ENCODE data around the gene BTBD9. TPM values are rescaled to one million over a fixed set of nuclear protein-coding genes. Genes with fewer than 3 reads are reported as not detected.

The BTBD9 gene
- polyA plus RNA-seq, 2 of the 4 experiments (the other 2 are of a cell fraction) = 2.3 to 4.6 TPM

DNA sequence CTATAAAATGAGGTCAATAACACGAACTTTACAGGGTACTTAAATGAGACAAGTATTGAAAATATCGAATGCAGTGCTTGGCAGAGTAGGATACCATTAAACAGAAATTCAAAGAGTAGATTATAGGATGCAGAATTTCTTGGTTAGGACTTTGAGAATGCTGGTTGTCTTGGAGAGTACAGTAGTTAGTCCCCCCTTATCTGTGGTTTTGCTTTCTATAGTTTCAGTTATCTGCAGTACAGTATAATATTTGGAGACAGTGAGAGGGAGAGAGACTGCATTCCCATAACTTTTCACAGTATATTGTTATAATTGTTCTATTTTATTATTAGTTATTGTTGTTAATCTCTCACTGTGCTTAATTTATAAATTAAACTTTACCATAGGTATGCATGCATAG is 290.5 kb downstream of the BTBD9 start:
- POLR2A ChIA-PET = no interaction called here
- WGBS (ENCODE audit: missing lambda C conversion rate) = 50% methylated on average over 2 of the region's 2 CpGs
- no peak for TF ChIP-seq KDM1A (IDR thresholded peaks at IDR 0.05; ENCODE audit: low read depth)
- no peak for TF ChIP-seq CHD2 (IDR thresholded peaks at IDR 0.05; ENCODE audit: low read length, partially characterized antibody)
- no peak for TF ChIP-seq ZFP36 (IDR thresholded peaks at IDR 0.05; ENCODE audit: borderline replicate concordance, partially characterized antibody)
- TF ChIP-seq ESRRA (IDR thresholded peaks at IDR 0.05; ENCODE audit: borderline replicate concordance, low read length) = no peak
- TF ChIP-seq ZC3H11A (IDR thresholded peaks at IDR 0.05) = no peak
- no peak for TF ChIP-seq MYC (IDR thresholded peaks at IDR 0.05; ENCODE audit: borderline replicate concordance, low read length)
- no peak for TF ChIP-seq HOXA7 (CRISPR knock-in tag; IDR thresholded peaks at IDR 0.05)
- TF ChIP-seq HDAC2 (IDR thresholded peaks at IDR 0.05) = no peak
- TF ChIP-seq EP300 (IDR thresholded peaks at IDR 0.05) = no peak
- TF ChIP-seq REST (IDR thresholded peaks at IDR 0.05) = no peak
- TF ChIP-seq MAZ (IDR thresholded peaks at IDR 0.05; ENCODE audit: borderline replicate concordance, low read depth, low read length) = no peak
- no peak for TF ChIP-seq FOSB (CRISPR knock-in tag; IDR thresholded peaks at IDR 0.05)
- TF ChIP-seq, protein P1, sequence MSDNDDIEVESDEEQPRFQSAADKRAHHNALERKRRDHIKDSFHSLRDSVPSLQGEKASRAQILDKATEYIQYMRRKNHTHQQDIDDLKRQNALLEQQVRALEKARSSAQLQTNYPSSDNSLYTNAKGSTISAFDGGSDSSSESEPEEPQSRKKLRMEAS (IDR thresholded peaks at IDR 0.05) = no peak
- TF ChIP-seq PHF8 (IDR thresholded peaks at IDR 0.05; ENCODE audit: borderline replicate concordance, low read depth) = no peak
- TF ChIP-seq KDM5A (IDR thresholded peaks at IDR 0.05) = no peak
- no peak for TF ChIP-seq FOSL2 (IDR thresholded peaks at IDR 0.05)
- no peak for TF ChIP-seq FOSL2 (CRISPR knock-in tag; IDR thresholded peaks at IDR 0.05)
- TF ChIP-seq FOXS1 (CRISPR knock-in tag; IDR thresholded peaks at IDR 0.05) = no peak
- TF ChIP-seq NPAS2 (CRISPR knock-in tag; IDR thresholded peaks at IDR 0.05; ENCODE audit: borderline replicate concordance) = no peak
- DNase-seq (ENCODE audit: low read depth in 1 of 2, low spot score in 1 of 2) (no peak), FAIRE-seq (no peak), ATAC-seq (no peak)
- Histone ChIP-seq H3K4me1 (no peaks in the 10 kb centered on the region), H3K4me2 (no peak overlapping the region), H3K9me3 (no peaks in the 10 kb centered on the region), H3K27ac (no peak overlapping the region), H3K4me3 (no peak overlapping the region)
- CTCF ChIA-PET = no interaction called here

DNA sequence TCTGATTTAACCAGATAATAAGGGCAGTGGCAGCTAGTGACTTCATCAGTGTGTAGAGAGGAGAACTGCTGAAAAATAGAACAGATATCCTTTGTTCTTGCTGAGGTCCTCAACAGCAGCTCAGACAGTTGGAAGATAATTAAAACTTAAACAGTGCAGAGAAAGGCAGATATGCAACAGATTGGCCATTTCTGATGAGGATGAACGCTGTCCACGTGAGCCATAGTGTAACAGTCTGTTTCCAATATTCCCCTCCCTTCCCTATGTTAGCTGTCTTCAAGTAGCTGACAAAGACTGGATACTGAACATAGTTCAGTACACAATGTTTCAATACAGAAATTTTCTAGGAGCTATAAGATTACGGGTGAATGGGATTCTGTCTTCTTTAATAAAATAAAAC is 291.4 kb downstream of the BTBD9 start:
- DNase-seq (ENCODE audit: low read depth in 1 of 2, low spot score in 1 of 2) (no peak), FAIRE-seq (no peak), ATAC-seq (no peak)
- ChIA-PET POLR2A (no interaction called here), CTCF (no interaction called here)
- Histone ChIP-seq H3K4me3 (no peak overlapping the region), H3K4me1 (no peaks in the 10 kb centered on the region), H3K27ac (no peak overlapping the region), H3K4me2 (no peak overlapping the region), H3K9me3 (no peaks in the 10 kb centered on the region)
- WGBS (ENCODE audit: missing lambda C conversion rate) = 82% methylated on average over 3 of the region's 3 CpGs
- no peak for TF ChIP-seq HMGXB4 (CRISPR knock-in tag; IDR thresholded peaks at IDR 0.05; ENCODE audit: borderline replicate concordance)
- TF ChIP-seq FOXS1 (CRISPR knock-in tag; IDR thresholded peaks at IDR 0.05) = no peak
- TF ChIP-seq ZNF302 (CRISPR knock-in tag; IDR thresholded peaks at IDR 0.05) = no peak
- TF ChIP-seq JUNB (IDR thresholded peaks at IDR 0.05) = no peak
- TF ChIP-seq, protein P2, sequence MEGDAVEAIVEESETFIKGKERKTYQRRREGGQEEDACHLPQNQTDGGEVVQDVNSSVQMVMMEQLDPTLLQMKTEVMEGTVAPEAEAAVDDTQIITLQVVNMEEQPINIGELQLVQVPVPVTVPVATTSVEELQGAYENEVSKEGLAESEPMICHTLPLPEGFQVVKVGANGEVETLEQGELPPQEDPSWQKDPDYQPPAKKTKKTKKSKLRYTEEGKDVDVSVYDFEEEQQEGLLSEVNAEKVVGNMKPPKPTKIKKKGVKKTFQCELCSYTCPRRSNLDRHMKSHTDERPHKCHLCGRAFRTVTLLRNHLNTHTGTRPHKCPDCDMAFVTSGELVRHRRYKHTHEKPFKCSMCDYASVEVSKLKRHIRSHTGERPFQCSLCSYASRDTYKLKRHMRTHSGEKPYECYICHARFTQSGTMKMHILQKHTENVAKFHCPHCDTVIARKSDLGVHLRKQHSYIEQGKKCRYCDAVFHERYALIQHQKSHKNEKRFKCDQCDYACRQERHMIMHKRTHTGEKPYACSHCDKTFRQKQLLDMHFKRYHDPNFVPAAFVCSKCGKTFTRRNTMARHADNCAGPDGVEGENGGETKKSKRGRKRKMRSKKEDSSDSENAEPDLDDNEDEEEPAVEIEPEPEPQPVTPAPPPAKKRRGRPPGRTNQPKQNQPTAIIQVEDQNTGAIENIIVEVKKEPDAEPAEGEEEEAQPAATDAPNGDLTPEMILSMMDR (IDR thresholded peaks at IDR 0.05) = no peak
- TF ChIP-seq MAFK (IDR thresholded peaks at IDR 0.05; ENCODE audit: partially characterized antibody) = no peak
- TF ChIP-seq, protein P3, sequence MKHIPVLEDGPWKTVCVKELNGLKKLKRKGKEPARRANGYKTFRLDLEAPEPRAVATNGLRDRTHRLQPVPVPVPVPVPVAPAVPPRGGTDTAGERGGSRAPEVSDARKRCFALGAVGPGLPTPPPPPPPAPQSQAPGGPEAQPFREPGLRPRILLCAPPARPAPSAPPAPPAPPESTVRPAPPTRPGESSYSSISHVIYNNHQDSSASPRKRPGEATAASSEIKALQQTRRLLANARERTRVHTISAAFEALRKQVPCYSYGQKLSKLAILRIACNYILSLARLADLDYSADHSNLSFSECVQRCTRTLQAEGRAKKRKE (CRISPR knock-in tag; IDR thresholded peaks at IDR 0.05; ENCODE audit: low read depth) = no peak
- no peak for TF ChIP-seq MYC (IDR thresholded peaks at IDR 0.05; ENCODE audit: borderline replicate concordance, low read length)
- TF ChIP-seq E2F6 (IDR thresholded peaks at IDR 0.05; ENCODE audit: borderline replicate concordance, low read depth) = no peak
- TF ChIP-seq, protein P4, sequence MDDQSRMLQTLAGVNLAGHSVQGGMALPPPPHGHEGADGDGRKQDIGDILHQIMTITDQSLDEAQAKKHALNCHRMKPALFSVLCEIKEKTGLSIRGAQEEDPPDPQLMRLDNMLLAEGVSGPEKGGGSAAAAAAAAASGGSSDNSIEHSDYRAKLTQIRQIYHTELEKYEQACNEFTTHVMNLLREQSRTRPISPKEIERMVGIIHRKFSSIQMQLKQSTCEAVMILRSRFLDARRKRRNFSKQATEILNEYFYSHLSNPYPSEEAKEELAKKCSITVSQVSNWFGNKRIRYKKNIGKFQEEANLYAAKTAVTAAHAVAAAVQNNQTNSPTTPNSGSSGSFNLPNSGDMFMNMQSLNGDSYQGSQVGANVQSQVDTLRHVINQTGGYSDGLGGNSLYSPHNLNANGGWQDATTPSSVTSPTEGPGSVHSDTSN (IDR thresholded peaks at IDR 0.05) = no peak
- no peak for TF ChIP-seq KDM1A (IDR thresholded peaks at IDR 0.05; ENCODE audit: low read depth)
- TF ChIP-seq HDAC2 (IDR thresholded peaks at IDR 0.05) = no peak
- no peak for TF ChIP-seq SMC3 (IDR thresholded peaks at IDR 0.05)
- TF ChIP-seq, protein P1 (IDR thresholded peaks at IDR 0.05) = no peak
- no peak for TF ChIP-seq ZFP36 (IDR thresholded peaks at IDR 0.05; ENCODE audit: borderline replicate concordance, partially characterized antibody)

Data from A549 (cell line).